H1 (cell line): ENCODE data around the gene TCF4. TPM values are rescaled to one million over a fixed set of nuclear protein-coding genes. Genes with fewer than 3 reads are reported as not detected.

Experiments used
- CTCF ChIA-PET: fragments of 300-600 bp; sonication (Branson Sonifier 250); formaldehyde crosslinking; loops from one replicate; lab custom pipeline; 2021; ENCODE audit not compliant: partially characterized antibody; lab: Charles Lee
- POLR2A ChIA-PET: fragments of 300-600 bp; sonication (Branson Sonifier 250); formaldehyde crosslinking; loops from one replicate; lab custom pipeline; 2021; ENCODE audit warnings: inconsistent platforms; ENCODE audit not compliant: partially characterized antibody; lab: Charles Lee
- DNase-seq, 2 experiments: peaks; one replicate each; pipeline versions ENCODE4 v3.0.0 to v3.0.0-alpha.2; 2010 to 2022; ENCODE audit warnings: low spot score in 2 of 2, low read depth in 1 of 2, mixed read lengths in 1 of 2
- FAIRE-seq: peaks from 2 replicates; lab custom pipeline; 2011; peaks lifted over from hg19 to GRCh38; lab: Jason Lieb, UNC
- H2AFZ ChIP-seq: 2 replicates; pipeline ENCODE4 v1.8.1; 2012; ENCODE audit warnings: low read length, inconsistent platforms
- H2AK5ac ChIP-seq: 2 replicates; pipeline ENCODE4 v1.6.1; 2013; ENCODE audit warnings: low read depth, low read length
- H2BK120ac ChIP-seq: replicated peaks from 2 replicates; pipeline ENCODE3; 2013; ENCODE audit warnings: low read depth, low read length, inconsistent platforms
- H2BK12ac ChIP-seq: 2 replicates; pipeline ENCODE4 v1.6.1; 2013; ENCODE audit warnings: low read depth, low read length
- H2BK15ac ChIP-seq: 2 replicates; pipeline ENCODE4 v1.6.1; 2013; ENCODE audit warnings: low read length
- H2BK20ac ChIP-seq: 2 replicates; pipeline ENCODE4 v1.6.1; 2013; ENCODE audit warnings: low read length
- H2BK5ac ChIP-seq: 2 replicates; pipeline ENCODE4 v1.6.1; 2013; ENCODE audit warnings: low read depth, low read length
- H3K14ac ChIP-seq: 2 replicates; pipeline ENCODE4 v1.6.1; 2013; ENCODE audit warnings: inconsistent platforms; ENCODE audit not compliant: insufficient read length
- H3K18ac ChIP-seq: 2 replicates; pipeline ENCODE4 v1.6.1; 2013; ENCODE audit warnings: low read length; ENCODE audit errors: extremely low read depth
- H3K23ac ChIP-seq: 2 replicates; pipeline ENCODE4 v1.6.1; 2013; ENCODE audit warnings: inconsistent platforms; ENCODE audit not compliant: insufficient read length
- H3K23me2 ChIP-seq: 2 replicates; pipeline ENCODE4 v1.6.1; 2013; ENCODE audit warnings: low read depth, low read length
- H3K27ac ChIP-seq: 2 replicates; pipeline ENCODE4 v1.6.1; 2011; ENCODE audit warnings: low read depth, low read length, inconsistent platforms
- H3K27me3 ChIP-seq, 4 experiments: replicated peaks in 1 of 4; 1 replicate in 1 of 4; 2 replicates in 3 of 4; pipeline versions ENCODE4 v1.6.1 to v1.8.1; 2011 to 2013; ENCODE audit warnings: low read length in 3 of 4, mild to moderate bottlenecking in 3 of 4, inconsistent platforms in 2 of 4, mixed read lengths in 2 of 4, moderate library complexity in 1 of 4; ENCODE audit not compliant: control insufficient read depth in 3 of 4, insufficient read depth in 3 of 4; ENCODE audit errors: extremely low read depth in 1 of 4
- H3K36me3 ChIP-seq, 4 experiments: 2 replicates each; pipeline versions ENCODE4 v1.6.1 to v1.8.1; 2011 to 2013; ENCODE audit warnings: mild to moderate bottlenecking in 4 of 4, low read length in 3 of 4, moderate library complexity in 2 of 4, control low read depth in 1 of 4, inconsistent platforms in 1 of 4; ENCODE audit not compliant: insufficient read depth in 4 of 4, control insufficient read depth in 2 of 4
- H3K4ac ChIP-seq: replicated peaks from 2 replicates; pipeline ENCODE3; 2013; ENCODE audit warnings: low read length, low read depth, mixed read lengths, inconsistent platforms; ENCODE audit not compliant: insufficient read length
- H3K4me1 ChIP-seq, 4 experiments: replicated peaks in 1 of 4; 1 replicate in 1 of 4; 2 replicates in 3 of 4; pipeline versions ENCODE4 v1.6.1 to v1.8.1; 2011 to 2013; ENCODE audit warnings: low read length in 3 of 4, inconsistent platforms in 2 of 4, mixed read lengths in 1 of 4; ENCODE audit not compliant: insufficient read depth in 4 of 4, control insufficient read depth in 3 of 4
- H3K4me2 ChIP-seq, 2 experiments: 2 replicates each; pipeline versions ENCODE4 v1.6.1 to v1.8.1; 2011 to 2013; ENCODE audit warnings: low read depth in 2 of 2, low read length in 2 of 2, control low read depth in 1 of 2, inconsistent platforms in 1 of 2, mild to moderate bottlenecking in 1 of 2; ENCODE audit not compliant: insufficient read depth in 1 of 2
- H3K4me3 ChIP-seq, 4 experiments: fragments of 200-600, 300-600 bp in 1 of 4; sonication (generic), shearing (Covaris generic), sonication (Bioruptor Twin) in 1 of 4; 2 replicates each; pipeline versions ENCODE4 v1.5.1 to v1.8.1; 2011 to 2016; ENCODE audit warnings: low read length in 4 of 4, low read depth in 3 of 4, control low read depth in 2 of 4, inconsistent platforms in 2 of 4, mild to moderate bottlenecking in 2 of 4, mixed read lengths in 1 of 4, moderate library complexity in 1 of 4; ENCODE audit not compliant: insufficient read depth in 2 of 4; ENCODE audit errors: extremely low read depth in 1 of 4
- H3K56ac ChIP-seq: replicated peaks from 2 replicates; pipeline ENCODE3; 2013; ENCODE audit warnings: low read depth, mild to moderate bottlenecking, mixed read lengths, low read length, inconsistent platforms; ENCODE audit not compliant: insufficient read length
- H3K79me1 ChIP-seq: 2 replicates; pipeline ENCODE4 v1.6.1; 2013; ENCODE audit warnings: low read depth, low read length, control low read depth
- H3K79me2 ChIP-seq, 2 experiments: 2 replicates each; pipeline versions ENCODE4 v1.6.1 to v1.8.1; 2012 to 2013; ENCODE audit warnings: low read length in 2 of 2, mild to moderate bottlenecking in 2 of 2, inconsistent platforms in 1 of 2; ENCODE audit not compliant: insufficient read depth in 2 of 2, control insufficient read depth in 1 of 2
- H3K9ac ChIP-seq, 4 experiments: replicated peaks in 1 of 4; 1 replicate in 1 of 4; 2 replicates in 3 of 4; pipeline versions ENCODE4 v1.6.1 to v1.8.1; 2011 to 2013; ENCODE audit warnings: low read depth in 3 of 4, low read length in 3 of 4, control low read depth in 2 of 4, mild to moderate bottlenecking in 2 of 4, moderate library complexity in 2 of 4, inconsistent platforms in 1 of 4; ENCODE audit errors: extremely low read depth in 1 of 4
- H3K9me3 ChIP-seq, 2 experiments: 2 replicates each; pipeline versions ENCODE4 v1.6.1 to v1.8.1; 2012 to 2013; ENCODE audit warnings: mild to moderate bottlenecking in 2 of 2, moderate library complexity in 2 of 2, control low read depth in 1 of 2, inconsistent platforms in 1 of 2, low read depth in 1 of 2, low read length in 1 of 2, mixed read lengths in 1 of 2; ENCODE audit not compliant: insufficient read depth in 2 of 2
- H4K20me1 ChIP-seq, 2 experiments: replicated peaks in 1 of 2; 2 replicates each; pipeline versions ENCODE3 to v1.8.1; 2011 to 2013; ENCODE audit warnings: inconsistent platforms in 2 of 2, low read length in 2 of 2, mild to moderate bottlenecking in 1 of 2; ENCODE audit not compliant: insufficient read depth in 2 of 2, control insufficient read depth in 1 of 2
- H4K5ac ChIP-seq: 2 replicates; pipeline ENCODE4 v1.6.1; 2013; ENCODE audit warnings: low read length, low read depth, mixed read lengths, inconsistent platforms; ENCODE audit not compliant: insufficient read length
- H4K8ac ChIP-seq: 2 replicates; pipeline ENCODE4 v1.8.0; 2013; ENCODE audit warnings: mild to moderate bottlenecking, moderate library complexity, low read length, inconsistent platforms; ENCODE audit not compliant: insufficient read depth; ENCODE audit errors: extremely low read depth
- H4K91ac ChIP-seq: replicated peaks from 2 replicates; pipeline ENCODE3; 2013; ENCODE audit warnings: low read length, mixed read lengths, inconsistent platforms; ENCODE audit not compliant: insufficient read length
- ATF3 ChIP-seq: IDR thresholded peaks from 2 replicates; pipeline ENCODE4 v1.6.1; 2011; ENCODE audit warnings: low read depth, mild to moderate bottlenecking, low read length; ENCODE audit not compliant: insufficient read depth
- BCL11A ChIP-seq, 2 experiments: IDR thresholded peaks; one replicate each; pipeline ENCODE4 v1.6.1; 2011; ENCODE audit warnings: low read depth in 2 of 2, low read length in 2 of 2, mild to moderate bottlenecking in 2 of 2
- CBX5 ChIP-seq: fragments of 300-800, 300-1000 bp; sonication (generic); IDR thresholded peaks from 2 replicates; pipeline ENCODE4 v1.7.1; 2016; ENCODE audit warnings: antibody characterized with exemption, low read length, low read depth
- CBX8 ChIP-seq: fragments of 300-800, 300-1000 bp; sonication (generic); IDR thresholded peaks from 2 replicates; pipeline ENCODE4 v1.7.1; 2016; ENCODE audit warnings: low read depth, low read length, borderline replicate concordance
- CHD1 ChIP-seq: IDR thresholded peaks from 2 replicates; pipeline ENCODE4 v1.6.1; 2012; ENCODE audit warnings: low read depth, low read length, improper control_type of control experiment
- CHD2 ChIP-seq: IDR thresholded peaks from 2 replicates; pipeline ENCODE4 v1.6.1; 2012; ENCODE audit warnings: low read length, improper control_type of control experiment
- MAX ChIP-seq: IDR thresholded peaks from 2 replicates; pipeline ENCODE4 v1.6.1; 2012; ENCODE audit warnings: inconsistent platforms
- POLR2AphosphoS5 ChIP-seq: IDR thresholded peaks from 2 replicates; pipeline ENCODE4 v1.6.1; 2011; ENCODE audit warnings: low read depth, low read length
- RAD21 ChIP-seq, 2 experiments: IDR thresholded peaks in 1 of 2; conservative IDR thresholded peaks in 1 of 2; 2 replicates each; pipeline ENCODE4 v1.6.1; 2011; ENCODE audit warnings: low read depth in 2 of 2, low read length in 2 of 2, improper control_type of control experiment in 1 of 2, inconsistent platforms in 1 of 2, mild to moderate bottlenecking in 1 of 2, moderate library complexity in 1 of 2
- RNF2 ChIP-seq: fragments of 200-900, 300-1000 bp; sonication (generic); IDR thresholded peaks from 2 replicates; pipeline ENCODE4 v1.7.1; 2016; ENCODE audit warnings: borderline replicate concordance, low read depth, mild to moderate bottlenecking, antibody characterized with exemption, low read length; ENCODE audit not compliant: poor library complexity, severe bottlenecking; ENCODE audit errors: missing control alignments
- TAF1 ChIP-seq: IDR thresholded peaks from 2 replicates; pipeline ENCODE4 v1.6.1; 2011; ENCODE audit warnings: mild to moderate bottlenecking, low read depth, low read length
- ZNF274 ChIP-seq: IDR thresholded peaks from 2 replicates; pipeline ENCODE4 v1.7.0; 2012; ENCODE audit warnings: low read length, borderline replicate concordance; ENCODE audit errors: extremely low read depth
- WGBS, 2 experiments: shearing (Covaris generic) in 1 of 2; methylation state at CpG; one replicate each; pipeline versions ENCODE4 v1.1.6 to v1.1.7; 2013 to 2015; ENCODE audit warnings: low lambda C conversion rate in 2 of 2, mixed read lengths in 2 of 2, inconsistent platforms in 1 of 2, low coverage in 1 of 2, missing lambda C conversion rate in 1 of 2; ENCODE audit not compliant: insufficient replicate concordance in 2 of 2, insufficient coverage in 1 of 2, insufficient read length in 1 of 2; ENCODE audit errors: extremely low coverage in 1 of 2, missing lambda C conversion rate in 1 of 2; 5-methylcytosine and 5-hydroxymethylcytosine counted together
- polyA plus RNA-seq, 7 experiments: library from polyadenylated mRNA; depleted of rRNA in 3 of 7; stranded (reverse) in 5 of 7; unstranded in 2 of 7; fragments of >200 nt in 5 of 7; fragments of 200-250 nt in 2 of 7; gene quantifications; 1 replicate in 5 of 7; 2 replicates in 1 of 7; 4 replicates in 1 of 7; pipeline versions ENCODE4 v1.2.1 to v1.2.3, GENCODE V29; 2011 to 2013; ENCODE audit warnings: missing spikeins in 2 of 7, mixed read lengths in 2 of 7
- total RNA-seq: library from RNA; stranded (reverse); fragmentation: NEBNext Ultra II Directional; extraction: Animal tissue kit (Norgen Biotek cat#: 25700); gene quantifications from 2 replicates; pipeline ENCODE4 v1.2.1, GENCODE V29; 2021

The TCF4 gene
- total and polyA plus RNA-seq, 2 of the 8 experiments (the other 6 are each of a cell fraction or from before 2014, with no cell fraction given): 59.3 to 118 TPM

- WGBS, 2 experiments: 82% methylated on average over 5 of the region's 5 CpGs; no CpG with 5 or more reads in 1 of the 2 experiments
- no peak for FAIRE-seq
- Histone ChIP-seq H3K18ac (no peak overlapping the region), H3K4ac (no peak overlapping the region), H2BK12ac (no peak overlapping the region), H3K14ac (no peak overlapping the region), H3K79me1 (peaks cover 7% of the 10 kb centered on the region; the same call in 1 of the 2 replicates), H3K36me3 (peaks cover 0 to 4% (median 0%) of the 10 kb centered on the region in 4 experiments; a peak in 1 of 8 replicates), H3K23me2 (no peaks in the 10 kb centered on the region), H2AK5ac (no peak overlapping the region), H4K5ac (no peak overlapping the region), H4K8ac (no peak overlapping the region), H3K9ac (no peak overlapping the region), H2BK15ac (no peak overlapping the region), H3K27me3 (no peaks in the 10 kb centered on the region), H3K4me3 (no peak overlapping the region), H3K23ac (no peak overlapping the region), H3K79me2 (peaks cover 0 to 94% of the 10 kb centered on the region in 2 experiments; a peak in 3 of 4 replicates), H4K91ac (no peak overlapping the region), H2BK5ac (no peak overlapping the region), H3K56ac (no peak overlapping the region), H3K4me2 (no peak overlapping the region), H3K27ac (no peak overlapping the region), H3K4me1 (peaks cover 0 to 11% (median 7%) of the 10 kb centered on the region in 4 experiments; a peak in 3 of 7 replicates), H2BK120ac (no peak overlapping the region), H2AFZ (no peak overlapping the region), H2BK20ac (no peak overlapping the region), H4K20me1 (peaks cover 0 to 15% of the 10 kb centered on the region in 2 experiments), H3K9me3 (no peaks in the 10 kb centered on the region)
- ChIA-PET POLR2A (interaction anchor here (1.0 to 1.7 kb wide), 2 partner anchors 15 to 35 kb away, joined by 3 to 5 read pairs; no protein-coding TSS in a partner anchor), CTCF (interaction anchor here (0.7 to 1.3 kb wide), 2 partner anchors 38 to 77 kb away, joined by 3 read pairs; no protein-coding TSS in a partner anchor)
- no peak for DNase-seq
- TF ChIP-seq CHD2: no peak
- no peak for TF ChIP-seq ATF3
- no peak for TF ChIP-seq CHD1
- no peak for TF ChIP-seq RNF2
- no peak for TF ChIP-seq ZNF274
- TF ChIP-seq CBX5: no peak
- no peak for TF ChIP-seq BCL11A (IDR thresholded peaks at IDR 0.05; ENCODE audit: low read depth in 2 of 2, low read length in 2 of 2)
- TF ChIP-seq RAD21 (IDR thresholded peaks at IDR 0.05 in 1 of 2, conservative IDR thresholded peaks at IDR 0.05 in 1 of 2; ENCODE audit: low read depth in 2 of 2, low read length in 2 of 2): no peak
- no peak for TF ChIP-seq CBX8
- TF ChIP-seq TAF1: no peak
- TF ChIP-seq MAX: no peak
- no peak for TF ChIP-seq POLR2AphosphoS5
Observed at GRCh38 chr18:55547705-55548056, 40.3 kb downstream of the TCF4 start.
